ENCODE measurements around the gene PFDN1.

GRCh38 chr5:140239939-140240700, 62.8 kb downstream of the PFDN1 start:
- TF ChIP-seq CTCF (IDR thresholded peaks at IDR 0.05; ENCODE audit: low read depth, low read length, missing input control) (peak; percentile 53), YY1 (IDR thresholded peaks at IDR 0.05) (no peak), GABPA (IDR thresholded peaks at IDR 0.05 in 1 of 2, conservative IDR thresholded peaks at IDR 0.05 in 1 of 2) (no peak), RXRA (IDR thresholded peaks at IDR 0.05) (no peak), RAD21 (IDR thresholded peaks at IDR 0.05) (peak; percentile 66 to 80), TAF1 (conservative IDR thresholded peaks at IDR 0.05) (no peak), EGR1 (IDR thresholded peaks at IDR 0.05; ENCODE audit: low read depth in 2 of 2) (no peak), SP1 (IDR thresholded peaks at IDR 0.05) (no peak), FOXA1 (IDR thresholded peaks at IDR 0.05) (no peak), JUND (IDR thresholded peaks at IDR 0.05) (no peak), ATF3 (IDR thresholded peaks at IDR 0.05) (no peak)
- TF ChIP-seq, protein P1, sequence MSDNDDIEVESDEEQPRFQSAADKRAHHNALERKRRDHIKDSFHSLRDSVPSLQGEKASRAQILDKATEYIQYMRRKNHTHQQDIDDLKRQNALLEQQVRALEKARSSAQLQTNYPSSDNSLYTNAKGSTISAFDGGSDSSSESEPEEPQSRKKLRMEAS (IDR thresholded peaks at IDR 0.05) = no peak
- TF ChIP-seq, protein P2, sequence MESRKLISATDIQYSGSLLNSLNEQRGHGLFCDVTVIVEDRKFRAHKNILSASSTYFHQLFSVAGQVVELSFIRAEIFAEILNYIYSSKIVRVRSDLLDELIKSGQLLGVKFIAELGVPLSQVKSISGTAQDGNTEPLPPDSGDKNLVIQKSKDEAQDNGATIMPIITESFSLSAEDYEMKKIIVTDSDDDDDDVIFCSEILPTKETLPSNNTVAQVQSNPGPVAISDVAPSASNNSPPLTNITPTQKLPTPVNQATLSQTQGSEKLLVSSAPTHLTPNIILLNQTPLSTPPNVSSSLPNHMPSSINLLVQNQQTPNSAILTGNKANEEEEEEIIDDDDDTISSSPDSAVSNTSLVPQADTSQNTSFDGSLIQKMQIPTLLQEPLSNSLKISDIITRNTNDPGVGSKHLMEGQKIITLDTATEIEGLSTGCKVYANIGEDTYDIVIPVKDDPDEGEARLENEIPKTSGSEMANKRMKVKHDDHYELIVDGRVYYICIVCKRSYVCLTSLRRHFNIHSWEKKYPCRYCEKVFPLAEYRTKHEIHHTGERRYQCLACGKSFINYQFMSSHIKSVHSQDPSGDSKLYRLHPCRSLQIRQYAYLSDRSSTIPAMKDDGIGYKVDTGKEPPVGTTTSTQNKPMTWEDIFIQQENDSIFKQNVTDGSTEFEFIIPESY (IDR thresholded peaks at IDR 0.05) = no peak
